NCI-H187 (cell line): ENCODE data around the gene CLIC1.

Experiments used
- DNase-seq, 2 experiments: peaks; one replicate each; lab custom pipeline; 2025; lab: John Stamatoyannopoulos, UW

CLIC1 gene

GRCh38 chr6:31701666-31702404 is 34.5 kb downstream of the CLIC1 start:
- no peak for DNase-seq

GRCh38 chr6:31700740-31701401 is 35.5 kb downstream of the CLIC1 start:
- DNase-seq = no peak

- no peak for DNase-seq
These were observed 38.8 kb downstream of the CLIC1 start for GRCh38 chr6:31697555-31697954.

GRCh38 chr6:31693535-31693934 is 42.8 kb downstream of the CLIC1 start:
- no peak for DNase-seq

- DNase-seq = no peak
These were observed 43.4 kb downstream of the CLIC1 start for GRCh38 chr6:31692886-31693285.

DNA sequence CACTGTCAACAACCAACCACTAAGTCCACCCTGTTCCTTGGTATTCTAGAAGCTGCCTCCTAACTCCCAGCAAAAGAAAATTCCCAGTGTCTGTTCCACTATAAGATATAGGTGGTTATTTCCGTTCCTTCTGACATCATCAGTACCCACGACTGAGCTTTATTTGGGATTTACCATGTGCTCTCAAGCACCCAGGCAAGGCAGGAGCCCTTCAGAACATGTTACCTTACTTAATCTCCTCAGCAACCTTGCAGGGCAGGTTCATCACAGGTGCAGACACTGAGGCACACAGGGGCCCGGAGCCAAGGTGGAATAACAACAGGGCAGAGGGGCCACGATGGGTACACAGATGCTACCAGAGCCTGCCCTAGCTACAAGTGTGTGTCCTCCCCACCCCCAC is 44.0 kb downstream of the CLIC1 start:
- no peak for DNase-seq

DNA sequence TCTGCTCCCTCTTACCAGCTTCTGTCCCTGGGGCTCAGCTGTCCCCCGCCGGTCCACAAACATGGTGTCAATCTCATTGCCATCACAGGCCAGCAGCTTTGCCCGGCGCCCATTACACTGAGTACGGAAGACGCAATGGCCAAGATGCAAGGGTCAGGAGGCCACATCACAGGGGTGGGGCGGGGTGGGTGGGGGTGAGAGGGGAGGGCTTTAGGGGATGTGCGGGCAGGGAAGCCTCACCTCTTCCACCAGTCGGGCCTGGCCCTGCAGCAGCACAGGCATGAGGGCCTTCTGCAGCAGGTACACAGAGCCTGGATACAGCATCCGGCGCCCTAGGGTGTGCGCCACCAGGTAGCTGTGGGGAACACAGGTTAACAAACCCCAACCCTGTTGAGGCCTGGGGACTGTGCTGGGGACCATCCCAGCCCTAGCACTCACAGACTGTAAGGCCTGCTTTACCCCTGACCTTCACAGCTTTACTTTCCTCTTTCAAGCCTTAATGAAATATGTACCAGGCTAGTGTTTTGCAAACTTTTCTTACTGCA is 44.7 kb downstream of the CLIC1 start:
- DNase-seq = no peak

GRCh38 chr6:31691078-31691463 is 45.3 kb downstream of the CLIC1 start:
- no peak for DNase-seq

DNA sequence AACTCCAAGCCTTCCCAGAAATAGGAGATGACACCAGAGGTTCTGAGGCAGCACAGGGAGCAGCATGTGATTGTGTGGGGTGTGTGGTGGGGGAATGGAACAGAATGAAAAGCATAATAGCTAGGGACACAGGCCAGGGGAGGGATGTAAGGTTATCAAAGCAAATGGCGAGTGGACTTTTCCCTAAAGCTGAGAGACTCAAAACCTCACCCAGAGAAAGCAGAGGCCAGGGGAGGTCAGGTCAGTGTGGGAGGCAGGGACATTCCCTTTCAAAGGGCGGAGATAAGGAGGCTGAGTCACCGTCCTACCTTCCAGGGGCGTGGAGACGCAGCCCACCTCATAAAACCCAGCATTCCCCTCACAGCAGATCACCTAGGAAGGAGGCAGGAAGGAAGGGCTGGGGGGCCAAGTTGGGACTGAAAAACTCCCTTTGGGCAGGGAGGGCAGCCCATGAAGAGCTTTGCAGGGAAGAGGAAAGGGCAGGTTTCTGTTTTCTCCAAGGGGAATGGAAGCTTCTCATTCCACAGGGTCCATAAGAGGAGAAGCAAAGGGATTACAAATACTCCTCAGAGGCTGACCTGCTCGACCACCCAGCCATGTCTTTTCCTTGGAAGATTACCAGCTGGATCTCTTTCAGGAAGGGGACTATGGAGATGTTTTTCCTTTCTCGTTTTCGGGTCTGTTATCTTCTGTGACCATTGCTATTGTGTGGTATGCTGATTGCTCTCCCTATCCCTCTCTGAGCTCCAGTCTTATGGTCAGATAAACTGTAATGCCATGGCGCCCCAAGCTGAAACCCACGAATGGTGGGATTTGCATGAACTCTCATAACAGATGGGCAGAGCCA is 45.9 kb downstream of the CLIC1 start:
- DNase-seq = no peak

DNA sequence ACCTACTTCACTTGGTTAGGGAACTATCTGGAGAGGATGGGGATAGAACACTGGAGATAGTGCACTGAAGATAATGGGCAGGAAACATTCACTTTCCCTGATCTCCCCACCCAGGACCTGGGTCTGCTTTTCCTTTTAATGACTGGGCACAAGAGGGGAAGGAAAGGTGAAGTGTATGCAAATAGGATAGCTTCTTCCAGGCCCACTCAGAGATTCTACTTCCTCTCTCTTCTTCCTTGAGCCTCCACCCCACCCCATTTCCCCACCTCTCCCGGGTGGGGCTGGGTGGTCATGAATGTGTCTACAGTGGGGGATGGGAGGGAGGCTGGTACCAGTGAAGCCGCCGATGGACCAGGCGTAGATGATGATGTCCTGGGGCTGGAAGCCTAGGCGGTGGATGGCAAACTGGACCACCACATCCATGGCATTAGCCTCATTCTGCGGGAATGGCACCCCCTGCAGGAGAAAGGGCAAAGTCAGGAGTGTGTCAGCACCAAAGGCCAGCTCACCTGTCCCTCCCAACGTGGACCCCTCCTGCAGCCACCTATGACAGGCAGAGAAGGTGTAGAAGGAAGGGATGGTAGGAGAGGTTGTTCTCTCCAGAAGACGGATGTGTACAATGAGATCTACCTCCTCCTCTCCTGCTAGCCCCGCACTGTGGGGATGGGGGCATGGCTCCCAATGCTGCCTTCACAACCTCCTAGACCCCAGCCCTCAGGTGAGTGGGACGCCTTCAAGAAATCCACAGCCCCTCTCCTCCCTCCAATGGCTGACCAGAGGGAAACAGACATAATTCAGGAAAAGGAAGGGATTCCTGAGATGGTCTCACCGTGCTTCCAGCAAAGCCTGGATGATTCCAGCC is 46.9 kb downstream of the CLIC1 start:
- DNase-seq = no peak

- no peak for DNase-seq
These were observed 48.3 kb downstream of the CLIC1 start for GRCh38 chr6:31687860-31688693.

GRCh38 chr6:31687321-31687720 is 49.0 kb downstream of the CLIC1 start:
- DNase-seq = no peak

GRCh38 chr6:31686483-31686882 is 49.8 kb downstream of the CLIC1 start:
- no peak for DNase-seq

GRCh38 chr6:31683591-31683990 is 52.7 kb downstream of the CLIC1 start:
- no peak for DNase-seq

DNA sequence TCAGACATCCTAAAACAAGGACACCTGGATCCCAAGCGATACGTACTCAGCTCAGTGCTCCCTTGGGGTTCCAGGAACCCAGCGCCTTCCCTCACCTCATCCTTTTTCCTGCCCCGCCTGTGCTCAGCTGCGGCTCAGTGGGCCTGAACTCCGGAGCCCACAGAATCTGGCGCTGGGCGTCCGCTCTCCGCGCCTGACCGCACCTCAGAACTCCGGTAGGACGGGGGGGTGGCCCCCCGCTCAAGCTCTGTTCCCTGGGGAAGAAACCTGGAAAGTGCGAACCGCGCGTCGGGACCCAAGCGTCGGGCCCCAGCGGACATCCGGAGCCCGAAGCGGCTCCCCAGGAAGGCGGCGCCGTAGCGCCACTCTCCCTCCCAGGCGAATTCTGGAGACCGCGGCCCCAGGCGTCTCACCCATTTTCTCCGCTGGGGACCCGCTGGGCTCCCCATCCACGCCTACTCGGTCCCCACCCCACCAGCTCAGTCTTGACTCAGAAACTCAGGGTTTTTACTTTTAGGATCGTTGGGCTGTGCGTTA is 55.1 kb downstream of the CLIC1 start:
- peak in 1 of 2 experiments; percentile 3 for DNase-seq
